HEK293 (cell line): ENCODE measurements around the gene ATF7IP2.
"Not testable (repeated sequence)": the region's sequence is repeated elsewhere in the genome, so short reads cannot be mapped to it uniquely, and the experiment has no call there.

Experiments used
- CTCF ChIA-PET: fragments of 350-600 bp; formaldehyde crosslinking; extraction: SDS; loops from one replicate; lab custom pipeline; 2021; ENCODE audit warnings: antibody characterized with exemption; lab: Yijun Ruan, JAX
- POLR2A ChIA-PET: fragments of 300-600 bp; formaldehyde crosslinking; extraction: SDS; loops from one replicate; lab custom pipeline; 2020; ENCODE audit warnings: antibody characterized with exemption, inconsistent platforms; lab: Yijun Ruan, JAX
- H3K27ac ChIP-seq: fragments of 200-500 bp; sonication (Bioruptor generic); 2 replicates; pipeline ENCODE4 v1.5.1; 2014; ENCODE audit warnings: low read depth, low read length, control low read depth, inconsistent platforms; ENCODE audit errors: extremely low read depth
- H3K36me3 ChIP-seq, 2 experiments: fragments of 200-500 bp in 1 of 2; sonication (Bioruptor generic) in 1 of 2; 1 replicate in 1 of 2; 2 replicates in 1 of 2; pipeline ENCODE4 v1.5.1; 2014 to 2017; ENCODE audit warnings: inconsistent platforms in 2 of 2, low read length in 2 of 2; ENCODE audit not compliant: control insufficient read depth in 2 of 2, insufficient read depth in 1 of 2
- H3K4me1 ChIP-seq: fragments of 200-500 bp; sonication (Bioruptor generic); 2 replicates; pipeline ENCODE4 v1.5.1; 2014; ENCODE audit warnings: mild to moderate bottlenecking, low read length, inconsistent platforms; ENCODE audit not compliant: control insufficient read depth, insufficient read depth
- H3K4me3 ChIP-seq: 2 replicates; pipeline ENCODE4 v1.5.1; 2011; ENCODE audit warnings: low read depth, mild to moderate bottlenecking, control low read depth, low read length, moderate library complexity
- H3K9me3 ChIP-seq: fragments of 200-500 bp; sonication (Bioruptor generic); 2 replicates; pipeline ENCODE4 v1.5.1; 2014; ENCODE audit warnings: low read depth, low read length, inconsistent platforms; ENCODE audit not compliant: control insufficient read depth, insufficient read depth
- GLI4 ChIP-seq: fragments of 450-650 bp; formaldehyde crosslinking; IDR thresholded peaks from 2 replicates; pipeline ENCODE4 v1.5.1; 2016; ENCODE audit warnings: missing biosample characterization, missing genetic modification characterization
- SETDB1 ChIP-seq: IDR thresholded peaks from one replicate; pipeline ENCODE4 v1.6.1; 2017; ENCODE audit warnings: mild to moderate bottlenecking, low read length, moderate library complexity, mixed read lengths; ENCODE audit not compliant: insufficient read length
- ZFP3 ChIP-seq: fragments of 450-650 bp; formaldehyde crosslinking; IDR thresholded peaks from 2 replicates; pipeline ENCODE4 v1.5.1; 2016; ENCODE audit warnings: low read depth, missing biosample characterization, missing genetic modification characterization
- ZNF394 ChIP-seq: fragments of 450-650 bp; formaldehyde crosslinking; IDR thresholded peaks from 2 replicates; pipeline ENCODE4 v1.5.1; 2016; ENCODE audit warnings: missing biosample characterization, missing genetic modification characterization, mild to moderate bottlenecking, moderate library complexity, borderline replicate concordance
- ZNF426 ChIP-seq: fragments of 450-650 bp; formaldehyde crosslinking; IDR thresholded peaks from 2 replicates; pipeline ENCODE4 v1.5.1; 2017; ENCODE audit warnings: missing biosample characterization, missing genetic modification characterization, mild to moderate bottlenecking, inconsistent platforms, moderate library complexity
- ZNF433 ChIP-seq: fragments of 450-650 bp; formaldehyde crosslinking; IDR thresholded peaks from 2 replicates; pipeline ENCODE4 v1.5.1; 2016; ENCODE audit warnings: missing biosample characterization, missing genetic modification characterization, low read depth
- ZNF555 ChIP-seq: fragments of 450-650 bp; formaldehyde crosslinking; conservative IDR thresholded peaks from 2 replicates; pipeline ENCODE4 v1.5.1; 2017; ENCODE audit warnings: missing biosample characterization, mild to moderate bottlenecking, missing genetic modification characterization, inconsistent platforms
- ZNF610 ChIP-seq: fragments of 450-650 bp; formaldehyde crosslinking; IDR thresholded peaks from 2 replicates; pipeline ENCODE4 v1.5.1; 2016; ENCODE audit warnings: missing biosample characterization, missing genetic modification characterization, borderline replicate concordance
- ZNF623 ChIP-seq: fragments of 450-650 bp; formaldehyde crosslinking; IDR thresholded peaks from 2 replicates; pipeline ENCODE4 v1.5.1; 2016; ENCODE audit warnings: missing biosample characterization, missing genetic modification characterization
- ZNF654 ChIP-seq: fragments of 450-650 bp; formaldehyde crosslinking; IDR thresholded peaks from 2 replicates; pipeline ENCODE4 v1.5.1; 2016; ENCODE audit warnings: low read depth, missing biosample characterization, missing genetic modification characterization
- ZSCAN23 ChIP-seq: fragments of 450-650 bp; formaldehyde crosslinking; IDR thresholded peaks from 2 replicates; pipeline ENCODE4 v1.5.1; 2016; ENCODE audit warnings: missing biosample characterization, missing genetic modification characterization
- TF ChIP-seq, protein P1 (sequence below): fragments of 450-650 bp; formaldehyde crosslinking; IDR thresholded peaks from 2 replicates; pipeline ENCODE4 v1.5.1; 2016; ENCODE audit warnings: missing biosample characterization, missing genetic modification characterization, low read depth
- TF ChIP-seq, protein P2 (sequence below): IDR thresholded peaks from 2 replicates; pipeline ENCODE4 v1.6.1; 2011; ENCODE audit warnings: mild to moderate bottlenecking, low read depth, low read length, borderline replicate concordance
- TF ChIP-seq, protein P3 (sequence below): fragments of 450-650 bp; formaldehyde crosslinking; conservative IDR thresholded peaks from 2 replicates; pipeline ENCODE4 v1.5.1; 2016; ENCODE audit warnings: low read depth, missing biosample characterization, missing genetic modification characterization

ATF7IP2 gene

DNA sequence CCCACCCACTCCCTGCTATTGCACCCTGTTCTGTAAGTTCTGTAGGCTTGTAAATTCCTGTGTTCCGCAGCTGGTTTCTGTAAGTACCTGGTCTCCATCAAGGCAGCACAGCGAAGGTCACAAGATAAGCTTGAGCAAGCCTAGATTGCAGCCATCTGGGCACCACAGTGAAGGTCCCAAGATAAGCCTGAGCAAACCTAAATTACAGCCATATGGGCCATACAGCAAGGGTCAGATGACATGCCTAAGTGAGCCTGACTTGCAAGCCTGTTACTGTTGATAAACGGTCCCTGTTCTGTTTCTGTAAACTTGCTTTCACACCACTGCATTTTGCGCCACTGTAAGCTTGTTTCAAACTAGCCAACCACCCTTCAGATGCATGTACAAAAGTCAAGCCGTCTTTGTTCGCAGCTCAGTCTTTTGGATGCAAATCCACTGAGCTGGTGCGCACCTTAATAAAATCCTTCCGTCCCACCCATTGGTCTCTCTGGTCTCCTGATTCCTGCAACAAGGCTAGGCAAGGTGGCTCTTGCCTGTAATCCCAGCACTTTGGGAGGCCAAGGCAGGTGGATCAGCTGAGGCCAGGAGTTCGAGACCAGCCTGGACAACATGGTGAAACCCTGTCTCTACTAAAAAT lies 42.6 kb upstream of the ATF7IP2 start:
- H3K36me3 ChIP-seq = no peaks in the 10 kb centered on the region
- ChIA-PET POLR2A (no interaction called here), CTCF (interaction anchor here (0.8 to 1.3 kb wide), 2 partner anchors 167 to 171 kb away, joined by 5 to 7 read pairs; no protein-coding TSS in a partner anchor)
- no peaks in the 10 kb centered on the region for H3K4me1 ChIP-seq
- no peaks in the 10 kb centered on the region for H3K9me3 ChIP-seq
- no peak overlapping the region for H3K27ac ChIP-seq
- no peak overlapping the region for H3K4me3 ChIP-seq
- TF ChIP-seq ZNF610 (tag by site-specific recombination) (0 out of 2 replicates have a peak, but pooled peaks have one; percentile 19), ZSCAN23 (no peak), SETDB1 (peak; percentile 80), GLI4 (tag by site-specific recombination) (no peak), ZFP3 (tag by site-specific recombination) (no peak), ZNF433 (no peak)
- TF ChIP-seq, protein P1, sequence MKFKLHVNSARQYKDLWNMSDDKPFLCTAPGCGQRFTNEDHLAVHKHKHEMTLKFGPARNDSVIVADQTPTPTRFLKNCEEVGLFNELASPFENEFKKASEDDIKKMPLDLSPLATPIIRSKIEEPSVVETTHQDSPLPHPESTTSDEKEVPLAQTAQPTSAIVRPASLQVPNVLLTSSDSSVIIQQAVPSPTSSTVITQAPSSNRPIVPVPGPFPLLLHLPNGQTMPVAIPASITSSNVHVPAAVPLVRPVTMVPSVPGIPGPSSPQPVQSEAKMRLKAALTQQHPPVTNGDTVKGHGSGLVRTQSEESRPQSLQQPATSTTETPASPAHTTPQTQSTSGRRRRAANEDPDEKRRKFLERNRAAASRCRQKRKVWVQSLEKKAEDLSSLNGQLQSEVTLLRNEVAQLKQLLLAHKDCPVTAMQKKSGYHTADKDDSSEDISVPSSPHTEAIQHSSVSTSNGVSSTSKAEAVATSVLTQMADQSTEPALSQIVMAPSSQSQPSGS = no peak
- TF ChIP-seq, protein P2, sequence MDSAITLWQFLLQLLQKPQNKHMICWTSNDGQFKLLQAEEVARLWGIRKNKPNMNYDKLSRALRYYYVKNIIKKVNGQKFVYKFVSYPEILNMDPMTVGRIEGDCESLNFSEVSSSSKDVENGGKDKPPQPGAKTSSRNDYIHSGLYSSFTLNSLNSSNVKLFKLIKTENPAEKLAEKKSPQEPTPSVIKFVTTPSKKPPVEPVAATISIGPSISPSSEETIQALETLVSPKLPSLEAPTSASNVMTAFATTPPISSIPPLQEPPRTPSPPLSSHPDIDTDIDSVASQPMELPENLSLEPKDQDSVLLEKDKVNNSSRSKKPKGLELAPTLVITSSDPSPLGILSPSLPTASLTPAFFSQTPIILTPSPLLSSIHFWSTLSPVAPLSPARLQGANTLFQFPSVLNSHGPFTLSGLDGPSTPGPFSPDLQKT = no peak

GRCh38 chr16:10344699-10345098 lies 41.2 kb upstream of the ATF7IP2 start:
- H3K9me3 ChIP-seq, H3K4me3 ChIP-seq, H3K27ac ChIP-seq, H3K36me3 ChIP-seq, H3K4me1 ChIP-seq, POLR2A ChIA-PET: not testable (repeated sequence)
- TF ChIP-seq ZNF555 = peak; percentile 37
- peak; percentile 46 for TF ChIP-seq ZNF426 (tag by site-specific recombination)
- TF ChIP-seq, protein P3, sequence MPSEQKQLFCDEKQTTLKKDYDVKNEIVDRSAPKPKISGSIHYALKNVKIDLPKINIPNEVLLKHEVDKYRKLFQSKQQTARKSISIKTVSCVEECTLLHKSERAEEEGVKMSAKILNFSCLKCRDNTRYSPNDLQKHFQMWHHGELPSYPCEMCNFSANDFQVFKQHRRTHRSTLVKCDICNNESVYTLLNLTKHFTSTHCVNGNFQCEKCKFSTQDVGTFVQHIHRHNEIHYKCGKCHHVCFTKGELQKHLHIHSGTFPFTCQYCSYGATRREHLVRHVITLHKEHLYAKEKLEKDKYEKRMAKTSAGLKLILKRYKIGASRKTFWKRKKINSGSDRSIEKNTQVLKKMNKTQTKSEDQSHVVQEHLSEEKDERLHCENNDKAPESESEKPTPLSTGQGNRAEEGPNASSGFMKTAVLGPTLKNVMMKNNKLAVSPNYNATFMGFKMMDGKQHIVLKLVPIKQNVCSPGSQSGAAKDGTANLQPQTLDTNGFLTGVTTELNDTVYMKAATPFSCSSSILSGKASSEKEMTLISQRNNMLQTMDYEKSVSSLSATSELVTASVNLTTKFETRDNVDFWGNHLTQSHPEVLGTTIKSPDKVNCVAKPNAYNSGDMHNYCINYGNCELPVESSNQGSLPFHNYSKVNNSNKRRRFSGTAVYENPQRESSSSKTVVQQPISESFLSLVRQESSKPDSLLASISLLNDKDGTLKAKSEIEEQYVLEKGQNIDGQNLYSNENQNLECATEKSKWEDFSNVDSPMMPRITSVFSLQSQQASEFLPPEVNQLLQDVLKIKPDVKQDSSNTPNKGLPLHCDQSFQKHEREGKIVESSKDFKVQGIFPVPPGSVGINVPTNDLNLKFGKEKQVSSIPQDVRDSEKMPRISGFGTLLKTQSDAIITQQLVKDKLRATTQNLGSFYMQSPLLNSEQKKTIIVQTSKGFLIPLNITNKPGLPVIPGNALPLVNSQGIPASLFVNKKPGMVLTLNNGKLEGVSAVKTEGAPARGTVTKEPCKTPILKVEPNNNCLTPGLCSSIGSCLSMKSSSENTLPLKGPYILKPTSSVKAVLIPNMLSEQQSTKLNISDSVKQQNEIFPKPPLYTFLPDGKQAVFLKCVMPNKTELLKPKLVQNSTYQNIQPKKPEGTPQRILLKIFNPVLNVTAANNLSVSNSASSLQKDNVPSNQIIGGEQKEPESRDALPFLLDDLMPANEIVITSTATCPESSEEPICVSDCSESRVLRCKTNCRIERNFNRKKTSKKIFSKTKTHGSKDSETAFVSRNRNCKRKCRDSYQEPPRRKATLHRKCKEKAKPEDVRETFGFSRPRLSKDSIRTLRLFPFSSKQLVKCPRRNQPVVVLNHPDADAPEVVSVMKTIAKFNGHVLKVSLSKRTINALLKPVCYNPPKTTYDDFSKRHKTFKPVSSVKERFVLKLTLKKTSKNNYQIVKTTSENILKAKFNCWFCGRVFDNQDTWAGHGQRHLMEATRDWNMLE (tag by site-specific recombination) = peak; percentile 55
- TF ChIP-seq ZNF623 (tag by site-specific recombination) = 0 out of 2 replicates have a peak, but pooled peaks have one; percentile 18
- TF ChIP-seq ZNF654 (tag by site-specific recombination) = peak; percentile 14; the same call in 1 of the 2 replicates
- TF ChIP-seq ZNF394 (tag by site-specific recombination) = peak; percentile 62; the same call in 1 of the 2 replicates
- CTCF ChIA-PET = interaction anchor here (0.6 kb wide), 1 partner anchor 9 kb away, joined by 4 read pairs; no protein-coding TSS in a partner anchor
